Dedifferentiated amniotic fluid mesenchymal stem cell (primary cell): ENCODE data around the gene NOS1.
A peak's percentile ranks its signal among the peaks of the same experiment; 100 is the strongest.
"Not testable (repeated sequence)": the region's sequence is repeated elsewhere in the genome, so short reads cannot be mapped to it uniquely, and the experiment has no call there.

Experiments
- DNase-seq: peaks from one replicate; pipeline ENCODE4 v3.0.0-alpha.2; 2016; ENCODE audit errors: extremely low spot score

NOS1 gene

GRCh38 chr12:117262749-117263148 lies 98.7 kb downstream of the NOS1 start:
- no peak for DNase-seq

- DNase-seq = no peak
These were observed 100.2 kb downstream of the NOS1 start for GRCh38 chr12:117261247-117261646.

DNA sequence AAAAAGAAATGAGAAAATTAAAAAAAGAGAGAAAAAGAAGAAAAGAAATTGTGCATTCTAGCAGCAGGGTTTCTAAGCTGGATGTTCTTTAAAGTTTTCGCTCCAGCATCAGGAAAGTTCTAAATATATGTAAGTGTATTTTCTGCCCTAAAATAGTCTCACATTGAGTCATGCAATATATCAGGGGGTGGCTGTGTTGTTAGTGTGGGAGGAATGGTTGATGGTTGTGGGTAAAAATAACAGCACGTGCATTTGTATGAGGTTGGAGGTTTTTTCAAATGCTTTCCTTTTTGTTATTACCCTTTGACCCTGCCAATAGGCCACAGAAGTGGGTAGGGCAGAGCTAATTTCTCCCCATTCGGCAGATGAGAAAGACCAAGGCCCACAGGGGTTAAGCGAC lies 106.0 kb downstream of the NOS1 start:
- DNase-seq = no peak

DNA sequence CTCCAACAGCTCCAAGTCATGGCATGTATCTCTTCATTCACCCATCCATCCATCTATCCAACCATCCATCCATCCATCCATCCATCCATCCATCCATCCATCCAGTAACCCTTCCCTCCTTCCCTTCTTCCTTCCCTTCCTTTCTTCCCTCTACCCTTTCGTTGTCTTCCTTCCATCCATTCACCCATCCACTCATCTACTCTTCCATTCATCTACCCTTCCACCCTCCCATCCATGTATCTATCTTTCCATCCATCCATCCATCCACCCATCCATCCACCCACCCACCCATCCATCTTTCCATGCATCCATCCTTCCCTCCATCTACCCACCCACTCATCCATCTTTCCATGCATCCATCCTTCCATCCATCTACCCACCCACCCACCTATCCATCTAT lies 117.9 kb downstream of the NOS1 start:
- DNase-seq = no peak

DNA sequence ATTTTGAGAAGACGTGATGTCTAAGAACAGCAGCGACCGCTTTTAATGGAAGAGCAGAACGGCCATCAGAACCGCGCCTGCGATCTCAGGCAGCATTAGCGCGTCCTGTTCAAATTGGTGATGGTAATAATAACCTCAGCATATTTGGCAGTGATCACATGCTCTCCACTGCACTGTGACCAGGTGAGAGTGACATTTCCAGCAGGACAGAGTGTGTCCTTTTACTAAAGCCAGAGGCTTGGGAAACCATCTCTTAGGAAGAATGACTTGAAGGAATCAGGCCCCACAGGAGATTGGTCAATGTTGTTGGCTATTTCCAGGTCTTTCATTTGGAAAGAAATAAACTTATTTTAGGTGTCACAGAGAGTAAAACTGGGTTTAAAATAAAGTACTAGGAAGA lies 119.7 kb downstream of the NOS1 start:
- no peak for DNase-seq

DNA sequence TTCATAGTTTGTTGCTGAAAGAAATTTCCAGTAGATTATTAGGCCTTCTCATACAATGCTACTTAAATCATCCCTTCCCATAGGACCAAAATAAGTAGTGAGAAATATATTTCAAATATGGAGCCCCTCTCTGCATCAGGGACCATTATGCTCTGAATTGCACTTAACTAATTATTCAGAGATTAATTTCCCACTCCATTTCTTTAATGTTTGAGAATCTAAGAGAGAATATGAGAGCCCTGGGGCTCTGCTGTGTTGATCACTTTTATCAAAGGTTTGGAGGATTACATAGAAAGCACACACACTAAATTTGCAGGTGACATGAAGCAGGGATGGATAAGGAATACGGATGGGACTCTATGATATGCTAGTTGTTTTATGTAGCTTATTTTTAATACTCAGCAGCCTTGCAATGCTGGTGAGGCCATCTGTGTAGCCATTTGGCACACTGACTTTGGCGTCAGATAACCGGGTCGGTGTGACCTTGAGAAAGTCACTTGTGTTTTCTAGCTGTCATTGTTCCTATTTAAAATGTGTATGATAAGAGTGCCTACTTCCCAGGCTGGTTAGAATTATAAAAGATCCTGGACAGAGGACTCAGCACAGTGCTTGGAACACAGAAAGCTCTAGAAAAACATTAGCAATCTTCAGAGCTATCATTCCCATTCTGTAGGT lies 121.2 kb downstream of the NOS1 start:
- DNase-seq = no peak

GRCh38 chr12:117236456-117237001 lies 124.9 kb downstream of the NOS1 start:
- DNase-seq = no peak

GRCh38 chr12:117235261-117235660 lies 126.2 kb downstream of the NOS1 start:
- no peak for DNase-seq

GRCh38 chr12:117234441-117234840 lies 127.0 kb downstream of the NOS1 start:
- DNase-seq = no peak

DNA sequence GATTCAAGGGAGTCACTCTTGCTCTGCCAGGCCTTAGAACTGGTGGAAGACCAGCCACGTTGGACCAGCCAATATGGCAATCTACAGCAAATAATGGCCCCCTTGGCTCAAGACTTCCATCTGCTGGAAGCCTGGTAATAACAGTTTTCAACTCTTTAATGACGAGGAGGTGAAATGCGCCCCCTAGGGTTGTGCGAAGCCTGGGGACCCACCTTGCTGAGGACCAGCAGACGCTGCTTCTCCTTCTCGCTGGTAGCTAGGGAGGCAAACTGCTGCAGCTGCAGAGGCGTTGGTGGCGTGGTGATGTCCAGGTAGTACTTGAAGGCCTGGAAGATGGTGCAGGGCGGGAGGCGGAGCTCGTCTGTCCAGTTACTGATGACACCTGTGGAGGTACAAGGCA lies 129.7 kb downstream of the NOS1 start:
- no peak for DNase-seq

- DNase-seq = no peak
These were observed 133.2 kb downstream of the NOS1 start for GRCh38 chr12:117228239-117228638.

DNA sequence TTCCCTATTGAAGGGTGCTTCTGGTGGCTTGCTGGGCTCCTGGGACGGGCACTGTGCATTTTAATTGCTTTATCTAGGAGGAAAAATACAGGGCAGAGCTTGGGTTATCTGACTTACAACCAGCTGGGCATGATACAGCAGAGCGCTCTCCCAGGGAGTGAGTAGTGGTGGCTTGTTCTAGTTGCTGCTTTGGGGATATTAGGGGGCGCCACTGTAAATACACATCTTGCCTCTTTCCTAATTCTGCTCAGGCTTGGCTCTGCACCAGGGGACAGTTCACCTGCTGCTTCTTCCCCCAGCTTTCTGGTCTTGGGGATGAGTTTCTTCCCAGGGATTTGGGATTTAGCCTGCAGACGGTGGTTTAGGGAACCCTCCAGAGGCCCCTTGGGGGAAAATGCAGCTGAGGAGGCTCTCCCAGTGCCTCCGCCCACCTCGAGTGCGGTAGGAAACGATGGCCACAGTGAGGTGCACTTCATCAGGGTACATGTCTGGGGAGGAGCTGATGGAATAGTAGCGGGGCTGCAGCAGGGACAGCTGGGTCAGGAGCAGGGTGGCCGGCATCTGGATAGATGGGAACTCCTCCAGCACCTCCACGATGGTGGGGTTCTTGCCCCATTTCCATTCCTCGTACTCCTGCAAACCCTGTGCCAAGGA lies 134.3 kb downstream of the NOS1 start:
- no peak for DNase-seq

GRCh38 chr12:117226505-117226904 lies 134.9 kb downstream of the NOS1 start:
- DNase-seq = no peak

GRCh38 chr12:117225179-117225578 lies 136.2 kb downstream of the NOS1 start:
- DNase-seq = no peak

DNA sequence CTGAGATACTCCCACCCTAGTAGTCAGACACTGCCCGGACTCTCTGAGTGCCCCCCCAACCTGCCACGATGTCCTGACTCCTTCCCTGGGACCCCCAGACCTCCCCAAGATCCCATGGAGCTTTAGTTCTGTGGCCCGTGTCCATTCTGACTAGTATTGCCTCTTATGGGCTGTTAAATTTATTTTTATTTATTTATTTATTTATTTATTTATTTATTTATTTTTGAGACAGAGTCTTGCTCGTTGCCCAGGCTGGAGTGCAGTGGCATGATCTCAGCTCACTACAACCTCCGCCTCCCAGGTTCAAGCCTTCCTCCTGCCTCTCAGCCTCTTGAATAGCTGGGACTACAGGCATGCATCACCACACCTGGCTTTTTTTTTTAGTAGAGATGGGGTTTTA lies 140.5 kb downstream of the NOS1 start:
- DNase-seq = not testable (repeated sequence)

DNA sequence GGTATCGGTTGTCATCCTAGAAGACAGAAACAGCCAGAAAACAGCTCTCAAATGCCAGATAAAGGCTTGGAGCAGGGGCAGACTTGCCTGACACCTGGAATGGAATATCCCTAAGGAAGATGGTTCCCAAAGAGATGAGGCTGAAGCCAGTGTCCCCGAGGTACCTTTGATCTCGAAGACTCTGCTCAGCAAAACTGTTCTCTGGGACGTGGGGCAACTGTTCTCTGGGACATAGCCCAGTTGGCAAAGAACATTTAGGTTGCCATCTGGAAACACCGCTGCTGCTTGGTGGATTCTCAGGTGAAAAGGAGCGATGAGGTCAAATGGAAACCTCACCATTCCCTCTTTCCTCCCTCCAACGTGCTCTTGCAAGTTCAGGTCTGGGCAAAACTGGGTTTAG lies 143.3 kb downstream of the NOS1 start:
- no peak for DNase-seq

DNA sequence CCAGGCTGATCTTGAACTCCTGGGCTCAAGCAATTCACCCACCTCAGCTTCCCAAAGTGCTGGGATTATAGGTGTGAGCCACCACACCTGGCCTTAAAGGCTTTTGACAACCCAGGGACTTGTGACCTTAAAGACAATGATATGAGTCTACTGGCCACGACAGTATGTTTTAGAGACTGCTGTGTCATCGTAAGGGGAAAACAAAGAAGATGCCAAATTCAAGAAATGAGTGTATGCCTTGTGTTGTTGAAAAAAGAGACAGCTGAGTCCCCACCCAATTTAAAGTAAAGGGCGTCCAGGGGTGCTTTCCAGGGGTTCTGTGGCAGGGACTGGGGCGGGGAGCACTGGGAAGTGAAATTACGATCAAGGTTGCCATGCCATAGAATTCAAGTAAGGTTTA lies 144.7 kb downstream of the NOS1 start:
- DNase-seq = no peak

DNA sequence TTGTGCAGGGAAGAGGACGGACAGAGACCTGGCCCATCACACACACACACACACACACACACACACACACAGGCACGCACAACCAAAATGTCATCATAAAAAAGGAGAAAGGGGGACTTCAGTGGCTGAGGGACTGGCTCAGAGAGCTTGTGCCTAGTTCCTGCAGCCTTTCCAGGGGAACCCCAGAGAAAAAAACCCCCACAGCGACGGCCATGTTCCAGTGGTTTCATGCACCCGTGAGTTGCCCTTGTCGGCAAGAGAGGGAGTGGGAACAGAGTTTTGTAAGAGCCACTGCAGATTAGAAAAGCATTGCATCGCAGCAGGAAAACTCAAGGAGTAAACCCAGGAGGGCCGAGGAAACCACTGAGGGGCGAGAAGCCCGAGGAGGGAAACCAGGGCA lies 146.6 kb downstream of the NOS1 start:
- no peak for DNase-seq

DNA sequence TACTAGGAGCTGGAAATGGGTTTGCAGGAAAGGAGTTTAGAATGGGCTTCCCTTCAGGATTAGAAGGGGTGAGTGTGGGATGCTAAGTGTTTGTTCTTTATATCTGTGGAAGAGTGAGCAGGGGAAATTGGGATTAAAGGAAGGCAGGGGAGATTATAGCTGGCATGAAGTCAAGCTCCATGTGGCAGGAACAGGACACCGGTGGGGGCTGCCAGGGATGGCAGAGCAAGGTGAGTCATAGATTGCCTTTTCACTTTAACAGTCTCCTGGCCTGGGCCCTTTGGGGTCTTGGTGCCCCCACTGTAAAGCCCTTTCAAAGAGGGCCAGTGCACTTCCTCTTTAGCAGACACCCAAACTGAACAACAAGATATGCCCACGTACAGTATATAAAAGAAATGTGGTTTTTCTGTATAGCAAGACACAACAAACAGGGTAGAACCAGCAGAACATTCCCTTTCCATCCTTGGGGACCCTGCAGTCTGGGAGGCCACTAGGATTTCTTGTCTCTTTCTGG lies 148.1 kb downstream of the NOS1 start:
- DNase-seq = no peak

DNA sequence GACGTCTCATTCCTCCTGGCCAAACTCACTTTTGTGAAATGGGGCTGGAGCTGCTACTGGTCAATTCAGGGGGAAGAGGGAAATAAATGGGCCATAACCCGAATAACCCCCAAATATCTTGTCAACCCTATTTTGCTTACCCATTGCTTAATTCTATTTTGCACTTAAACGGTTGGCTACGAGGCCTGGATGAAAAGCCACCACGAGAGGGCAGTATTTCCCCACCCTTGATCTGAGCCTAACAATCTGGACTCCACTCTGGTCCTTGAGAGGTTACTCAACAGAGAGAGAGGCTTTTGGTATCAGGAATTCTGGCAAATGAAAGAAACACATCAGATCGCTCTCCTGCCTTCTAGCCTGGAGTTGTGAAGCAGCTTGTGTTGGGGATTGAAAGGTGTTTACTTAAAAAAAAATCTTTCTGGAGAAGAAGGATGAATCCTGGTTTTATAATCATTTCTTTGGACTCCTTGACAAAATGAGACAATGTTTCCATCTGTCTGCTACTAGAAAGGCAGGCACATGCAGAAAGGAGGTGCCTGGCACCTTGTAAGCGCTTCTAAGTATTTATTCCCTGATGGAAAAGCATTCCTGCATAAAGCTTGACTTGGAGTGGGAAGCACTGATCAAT lies 148.7 kb downstream of the NOS1 start:
- DNase-seq = peak; percentile 78

- no peak for DNase-seq
These were observed 151.0 kb downstream of the NOS1 start for GRCh38 chr12:117210266-117210918.

DNA sequence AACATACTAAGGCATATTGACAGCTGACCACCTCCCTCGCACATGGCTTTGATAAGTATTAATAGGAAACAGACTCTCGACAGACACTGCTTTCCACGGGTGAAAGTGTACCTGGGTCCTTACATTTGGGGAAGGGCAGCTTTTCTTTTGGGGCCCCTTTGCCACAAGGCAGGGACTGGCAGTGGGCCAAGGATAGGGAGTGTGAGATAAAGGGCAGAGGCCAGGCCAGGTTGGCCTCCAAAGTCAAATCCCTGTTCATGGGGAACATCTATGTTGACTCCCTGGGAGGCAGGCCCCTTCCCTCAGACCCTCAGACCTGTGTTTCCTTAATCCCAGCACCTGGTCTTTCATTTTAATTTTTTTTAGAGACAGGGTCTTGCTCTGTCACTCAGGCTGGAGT lies 151.8 kb downstream of the NOS1 start:
- no peak for DNase-seq
